HL-60/S4 treated with retinoic acid at 250 ng/mL for 4 days and 3 days (cell line): ENCODE measurements around the gene EGFL8.
"Not testable (repeated sequence)": the region's sequence is repeated elsewhere in the genome, so short reads cannot be mapped to it uniquely, and the experiment has no call there.

ENCODE experiments used
- in situ Hi-C: fragments of 300-500 bp; cut with MboI; formaldehyde crosslinking; loops from 2 replicates; pipeline ENCODE4 v1.7.0; 2022; ENCODE audit warnings: low sequenced_read_pairs

EGFL8 gene

DNA sequence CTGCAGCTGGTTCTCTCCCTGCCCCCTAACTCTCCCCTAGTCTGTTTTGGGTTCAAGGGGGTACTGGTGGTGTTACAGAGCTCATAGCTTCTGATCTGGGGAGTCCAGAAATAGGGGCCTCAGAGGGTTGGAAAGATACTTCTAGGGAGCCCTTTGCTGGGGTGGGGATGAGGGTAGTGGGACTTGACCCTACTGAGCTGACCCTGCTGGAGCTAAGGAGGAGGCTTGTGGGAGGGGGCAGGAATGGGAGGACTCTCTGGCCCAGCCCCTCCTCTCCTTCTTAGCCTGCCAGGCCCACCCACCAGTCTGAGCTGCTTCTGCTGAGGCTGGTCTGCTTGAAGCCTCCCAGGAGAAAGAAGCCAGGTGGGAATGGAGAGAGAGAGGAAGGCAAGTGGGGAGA is at the start of gene EGFL8:
Gene EGFL8 (plus strand): TSS at position 301 of the 400 bp plus-strand sequence. CDS start 1,571 bp downstream, outside the sequence.
- in situ Hi-C loops = no loop called here

DNA sequence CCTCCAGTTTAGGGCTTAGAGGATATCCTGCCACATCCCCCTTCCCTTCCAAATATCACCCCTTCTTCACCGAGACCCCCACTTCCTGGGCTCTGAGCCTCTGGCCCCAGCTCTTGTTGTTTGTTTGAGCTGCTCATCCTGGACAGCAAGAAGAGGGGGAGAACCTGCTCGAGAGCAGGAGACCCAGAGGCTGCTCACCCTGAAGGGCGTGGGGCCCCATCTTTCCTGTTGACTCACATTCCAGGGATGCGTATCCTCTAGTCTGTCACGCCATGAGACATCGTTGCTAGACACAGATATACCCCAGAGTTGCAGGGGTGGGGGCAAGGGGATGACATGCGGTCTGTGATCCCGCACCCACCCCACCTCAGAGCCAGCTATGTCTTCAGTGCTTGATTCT is 49.6 kb upstream of the EGFL8 start:
- in situ Hi-C loops = no loop called here

DNA sequence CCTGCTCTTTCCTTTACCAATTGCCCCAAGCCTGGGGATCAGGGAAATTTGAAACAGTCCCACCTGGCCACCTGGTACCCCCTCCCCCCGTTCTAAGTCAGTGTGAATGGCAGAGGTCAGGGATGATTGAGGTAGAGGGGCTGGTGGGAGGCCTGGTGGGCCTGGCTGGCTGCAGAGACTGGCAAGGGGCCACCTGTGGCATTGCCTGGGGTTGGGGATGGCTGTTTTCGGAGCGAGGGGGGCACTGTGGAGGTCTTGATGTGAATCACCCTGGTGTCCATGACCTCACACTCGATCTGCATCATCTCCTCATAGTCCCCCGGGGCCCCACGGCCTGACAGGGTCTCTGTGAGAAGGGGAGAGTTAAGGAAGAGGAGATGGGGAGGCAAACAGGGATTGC is 48.8 kb upstream of the EGFL8 start:
- in situ Hi-C loops = no loop called here

DNA sequence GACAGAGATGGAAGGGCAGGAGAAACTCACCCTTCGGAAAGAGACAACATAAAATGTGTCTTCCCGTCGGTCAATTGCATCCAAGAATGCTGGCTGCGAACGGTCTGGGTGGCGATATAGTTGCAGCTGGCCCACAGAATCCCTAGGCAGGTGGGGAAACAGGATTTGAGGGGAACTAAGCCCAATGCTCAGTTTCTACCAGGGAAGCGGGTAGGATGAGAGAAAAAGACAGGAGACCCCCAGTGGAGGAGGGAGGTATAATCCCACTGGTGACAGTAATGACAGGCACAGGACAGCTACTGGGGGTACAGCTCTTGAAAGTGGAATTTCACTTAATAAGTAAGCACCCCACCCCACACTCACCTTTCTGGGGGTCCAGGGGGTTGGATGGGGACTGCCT is 47.7 kb upstream of the EGFL8 start:
- in situ Hi-C loops = no loop called here

DNA sequence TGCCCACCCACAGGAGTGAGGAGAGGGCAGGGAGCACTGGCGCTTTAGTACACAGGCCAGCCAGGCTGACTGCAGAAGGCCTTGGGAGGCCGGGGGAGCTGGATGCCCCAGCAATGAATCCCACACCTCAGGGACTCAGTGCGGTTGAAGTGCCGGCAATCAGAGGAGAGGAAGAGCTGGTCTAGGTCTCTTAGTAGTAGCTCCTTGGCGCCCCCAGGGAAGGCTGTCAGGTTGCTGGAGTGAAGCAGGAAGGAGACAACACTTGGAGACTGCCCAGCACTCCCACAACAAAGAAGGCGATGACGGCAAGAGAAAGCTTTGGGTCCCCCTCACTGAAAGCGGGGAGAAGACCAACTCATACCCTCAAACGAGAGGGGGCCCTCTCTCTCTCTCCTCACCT is 46.9 kb upstream of the EGFL8 start:
- in situ Hi-C loops = no loop called here

DNA sequence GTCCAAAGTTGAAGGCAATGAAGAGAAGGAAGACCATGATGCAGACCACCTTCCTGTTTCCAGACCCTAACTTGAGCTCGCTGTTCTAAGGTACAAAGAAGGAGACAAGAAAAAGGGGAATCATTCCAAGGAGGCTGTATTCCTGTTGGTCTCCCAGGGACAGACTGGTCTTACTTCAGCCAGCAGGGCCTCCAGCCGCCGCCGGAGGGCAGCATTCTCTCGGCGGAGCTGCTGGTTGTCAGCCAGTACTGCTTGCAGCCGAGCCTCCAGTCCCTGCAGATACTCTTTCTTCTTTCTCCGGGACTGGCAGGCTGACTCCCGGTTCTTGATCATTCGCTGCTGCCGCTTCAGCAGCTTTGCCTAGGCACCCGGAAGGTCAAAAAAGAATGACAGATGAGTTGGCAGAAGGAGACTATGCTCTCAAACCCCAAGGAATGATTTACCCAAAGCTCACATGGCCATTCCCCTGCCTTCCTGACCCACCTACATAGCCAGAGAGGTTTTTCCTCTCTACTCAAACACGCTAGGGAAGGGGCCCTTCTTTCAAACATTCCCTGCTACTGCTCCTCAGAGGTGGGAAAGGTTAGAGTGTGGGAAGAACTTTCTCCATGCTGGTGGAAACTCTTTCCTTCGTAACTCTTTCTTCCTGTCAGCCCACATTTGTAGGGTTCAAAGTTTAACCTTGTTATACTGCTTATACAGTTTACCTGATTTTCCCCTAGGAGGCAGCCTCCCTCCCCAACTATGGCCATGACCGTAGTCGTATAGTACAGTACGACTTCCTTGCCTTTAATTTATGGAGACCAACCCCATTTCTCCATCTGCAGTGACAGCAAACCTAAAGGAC is 45.4 kb upstream of the EGFL8 start:
- in situ Hi-C loops = no loop called here

DNA sequence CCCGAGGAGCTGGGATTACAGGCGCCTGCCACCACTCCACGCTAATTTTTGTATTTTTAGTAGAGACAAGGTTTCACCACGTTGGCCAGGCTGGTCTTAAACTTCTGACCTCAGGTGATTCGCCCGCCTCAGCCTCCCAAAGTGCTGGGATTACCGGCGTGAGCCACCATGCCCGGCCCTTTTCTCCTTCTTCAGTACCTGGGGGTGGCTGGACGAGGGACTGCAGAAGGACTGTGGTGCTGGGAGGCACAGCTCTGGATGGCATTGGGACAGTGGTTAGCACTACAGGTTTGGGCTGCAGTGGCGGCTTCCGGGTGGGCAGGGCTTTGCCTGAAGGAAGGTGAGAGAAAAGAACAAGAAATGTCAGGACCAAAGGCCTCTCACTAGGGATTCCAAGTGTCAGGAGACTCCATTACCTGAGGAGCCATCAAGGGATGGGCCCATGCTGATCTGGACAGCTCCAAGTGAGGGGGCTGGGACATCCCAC is 43.8 kb upstream of the EGFL8 start:
- in situ Hi-C loops = no loop called here

DNA sequence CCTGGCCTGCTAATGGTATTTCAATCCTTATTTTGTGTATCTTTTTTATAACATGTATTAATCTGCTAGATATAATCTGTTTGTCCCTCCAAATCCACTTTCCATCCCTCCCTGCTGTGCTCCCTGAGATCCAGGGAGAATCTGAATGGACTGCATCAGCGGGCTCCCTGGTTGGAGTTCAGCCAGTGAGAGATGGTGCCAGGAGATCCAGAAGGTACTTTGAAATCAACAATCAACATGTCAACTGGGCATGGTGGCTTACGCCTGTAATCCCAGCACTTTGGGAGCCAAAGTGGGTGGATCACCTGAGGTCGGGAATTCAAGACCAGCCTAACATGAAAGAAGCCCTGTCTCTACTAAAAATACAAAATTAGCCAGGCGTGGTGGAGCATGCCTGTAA is 40.7 kb upstream of the EGFL8 start:
- in situ Hi-C loops = no loop called here

DNA sequence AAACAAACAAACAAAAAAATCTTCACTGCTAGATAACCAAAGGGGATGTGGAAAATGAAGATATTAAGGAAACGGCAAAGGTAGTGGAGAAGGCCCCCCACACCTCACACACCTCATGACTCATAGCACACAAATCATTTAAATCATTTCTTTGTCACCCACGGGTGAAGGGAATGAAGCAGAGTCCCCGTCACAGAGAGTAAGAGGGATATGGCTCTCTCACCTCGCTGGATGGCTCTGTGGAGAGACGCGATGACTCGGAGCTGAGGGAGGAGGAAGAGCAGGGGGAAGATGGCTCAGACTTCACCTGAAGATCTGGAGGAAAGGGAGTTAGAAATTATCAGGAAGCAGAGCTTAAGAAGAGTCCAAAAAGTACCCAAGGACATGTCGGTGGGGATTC is 37.5 kb upstream of the EGFL8 start:
- in situ Hi-C loops = no loop called here

DNA sequence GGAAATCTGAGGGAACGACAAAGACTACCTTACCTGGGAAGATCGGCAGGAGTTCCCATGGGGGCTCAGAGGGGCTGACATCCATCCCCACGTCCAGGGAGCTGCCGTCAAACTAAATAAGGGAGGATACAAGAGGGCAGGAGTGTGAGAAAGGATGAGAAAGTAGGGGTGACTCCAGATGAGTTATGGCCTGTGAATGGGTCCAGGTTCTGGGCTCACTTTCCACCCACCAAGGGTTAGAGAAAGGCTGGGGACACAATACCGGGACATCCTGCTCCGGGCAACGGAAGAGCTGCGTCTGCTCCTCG is 37.0 kb upstream of the EGFL8 start:
- in situ Hi-C loops = no loop called here

DNA sequence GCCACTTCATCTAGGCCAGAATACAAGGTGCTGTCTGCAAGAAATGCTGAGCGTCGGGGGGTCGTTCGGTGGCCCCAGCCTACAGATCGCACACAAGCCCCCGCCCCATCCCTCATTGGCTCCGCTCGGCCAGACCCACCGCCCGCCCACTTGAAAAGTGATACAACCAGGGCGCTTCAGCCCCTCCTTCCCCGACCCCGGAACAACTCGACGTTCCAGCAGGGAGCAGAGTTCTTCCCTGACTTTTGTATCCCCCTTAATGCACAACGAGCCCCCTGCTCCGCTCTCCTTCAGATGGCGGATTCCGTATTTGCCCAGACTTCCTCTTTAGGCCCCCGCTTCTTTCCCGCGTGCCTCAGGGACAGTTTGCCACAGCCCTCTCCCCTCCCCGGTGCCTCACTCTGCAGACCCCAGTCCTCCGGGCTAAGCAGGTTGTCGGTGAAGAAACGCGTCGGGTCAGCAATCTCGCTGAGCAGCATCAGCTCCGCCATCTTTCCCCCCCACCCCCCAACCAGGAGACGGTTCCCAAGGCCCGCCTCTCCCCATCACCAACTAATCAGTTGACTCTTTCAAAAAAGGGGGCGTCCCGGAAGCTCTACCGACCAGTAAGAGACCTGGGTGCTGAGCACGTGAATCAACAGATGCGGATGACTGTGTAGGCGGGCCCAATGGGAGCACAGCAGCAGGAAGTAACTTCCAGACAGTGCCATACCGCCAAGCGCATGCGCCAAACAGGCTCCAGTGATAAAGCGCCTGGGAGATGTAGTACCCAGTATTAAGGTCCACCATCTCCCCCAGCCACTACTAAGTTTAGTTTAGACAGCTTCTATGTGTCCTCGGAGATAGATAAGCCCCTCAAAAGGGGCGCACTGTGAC is 36.4 kb upstream of the EGFL8 start, which contains the start of gene ATF6B:
Gene ATF6B (minus strand): TSS at position 530 of the 876 bp plus-strand sequence. CDS start 39 bp downstream, at position 491.
- in situ Hi-C loops = no loop called here

DNA sequence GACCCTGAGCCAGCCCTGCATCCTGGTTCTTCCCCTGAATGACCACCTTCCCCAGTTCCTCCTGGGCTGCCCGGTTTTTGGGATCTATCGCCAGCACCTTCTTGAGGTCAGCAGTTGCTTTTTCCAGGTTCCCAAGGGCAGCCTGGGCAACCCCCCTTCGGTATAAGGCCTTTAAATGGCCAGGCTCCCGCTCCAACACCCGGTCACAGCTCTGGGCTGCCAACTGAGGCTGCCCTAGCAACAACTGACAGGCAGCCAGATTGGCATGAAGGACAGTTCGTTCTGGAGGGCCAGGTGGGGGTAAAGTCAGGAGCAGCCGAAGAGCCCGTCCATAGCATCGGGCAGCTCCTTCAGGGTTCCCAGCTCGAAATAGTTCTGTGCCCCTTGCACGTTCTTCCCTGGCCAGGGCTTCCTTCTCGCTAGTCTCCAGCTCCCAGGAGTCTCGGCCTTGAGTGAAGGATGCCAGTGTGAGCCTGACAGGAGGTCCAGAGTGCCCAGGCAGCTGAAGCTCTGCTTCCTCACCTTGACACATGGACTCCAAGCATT is 35.6 kb upstream of the EGFL8 start:
- in situ Hi-C loops = no loop called here

DNA sequence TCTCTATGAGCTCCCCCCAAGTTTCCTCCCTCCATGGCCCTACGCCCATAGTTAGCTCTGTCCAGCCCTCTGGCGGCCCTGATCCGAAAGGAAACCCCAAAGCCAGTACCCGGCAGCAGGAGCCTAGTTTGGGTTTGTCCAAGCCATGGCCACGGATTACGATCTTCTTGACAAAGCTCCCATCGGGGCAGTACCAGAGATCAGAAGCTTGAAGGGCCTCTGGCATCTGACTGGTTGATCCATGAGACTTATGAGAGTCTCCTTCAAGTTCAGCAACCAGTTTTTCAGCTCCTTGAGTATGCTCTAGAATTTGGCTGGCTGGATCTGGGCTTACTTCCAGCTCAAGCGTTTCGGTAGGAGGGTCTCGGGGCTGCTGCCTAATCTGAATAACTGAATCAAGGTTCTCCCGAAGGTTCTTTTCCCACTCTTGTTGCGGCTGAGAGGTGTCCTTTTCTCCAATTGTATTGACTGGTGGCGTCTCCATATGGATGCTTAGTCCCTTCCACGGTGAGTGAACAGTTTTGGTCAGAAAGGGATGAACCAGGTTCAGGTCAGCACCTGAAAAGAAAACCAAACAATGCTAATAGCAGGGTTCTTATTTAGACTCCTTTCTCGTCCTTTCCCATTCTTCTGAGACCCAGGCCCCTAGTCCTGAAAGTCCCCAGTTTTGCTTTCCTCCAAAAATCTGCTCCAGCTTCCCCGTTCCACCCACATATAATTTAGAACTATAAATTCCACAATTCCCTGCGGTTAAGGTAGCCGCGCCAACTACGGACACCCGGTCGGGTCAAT is 34.9 kb upstream of the EGFL8 start:
- in situ Hi-C loops = no loop called here

DNA sequence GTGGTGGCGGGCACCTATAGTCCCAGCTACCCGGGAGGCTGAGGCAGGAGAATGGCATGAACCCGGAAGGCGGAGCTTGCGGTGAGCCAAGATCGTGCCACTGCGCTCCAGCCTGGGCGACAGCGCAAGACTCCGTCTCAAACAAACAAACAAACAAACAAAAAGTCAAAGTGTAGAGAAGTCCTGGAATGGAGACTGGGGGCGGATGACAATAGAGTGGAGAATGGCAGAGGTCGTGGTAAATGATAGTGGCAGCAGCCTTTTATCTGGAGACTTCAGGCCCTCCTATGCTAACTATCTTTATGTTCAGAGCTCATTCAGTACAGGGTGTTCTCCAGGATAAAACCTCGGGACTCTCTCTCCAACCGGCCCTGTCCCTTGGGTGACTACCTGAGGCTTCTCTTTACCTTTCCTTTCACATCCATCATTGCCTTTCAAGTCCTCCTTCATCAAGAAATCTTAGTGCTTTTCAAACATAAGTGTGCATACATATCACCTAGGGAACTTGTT is 32.9 kb upstream of the EGFL8 start:
- in situ Hi-C loops = no loop called here

DNA sequence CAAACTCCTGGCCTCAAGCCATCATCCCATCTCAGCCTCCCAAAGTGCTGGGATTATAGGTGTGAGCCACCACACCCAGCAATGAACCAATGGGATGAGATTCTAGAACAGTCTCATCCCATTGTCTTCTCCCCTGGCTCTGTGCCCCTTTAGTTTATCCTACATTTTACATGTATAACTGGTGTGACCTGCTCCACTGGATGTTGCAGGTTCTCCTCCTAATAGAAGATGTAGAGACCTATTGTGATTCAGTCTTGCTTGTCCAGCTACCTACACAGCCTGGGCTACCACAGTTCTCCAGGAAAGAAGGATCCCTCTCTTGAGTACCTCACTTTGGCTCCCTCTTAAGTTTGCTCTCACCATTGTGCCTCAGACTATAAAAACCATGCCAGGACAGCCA is 32.3 kb upstream of the EGFL8 start:
- in situ Hi-C loops = no loop called here

DNA sequence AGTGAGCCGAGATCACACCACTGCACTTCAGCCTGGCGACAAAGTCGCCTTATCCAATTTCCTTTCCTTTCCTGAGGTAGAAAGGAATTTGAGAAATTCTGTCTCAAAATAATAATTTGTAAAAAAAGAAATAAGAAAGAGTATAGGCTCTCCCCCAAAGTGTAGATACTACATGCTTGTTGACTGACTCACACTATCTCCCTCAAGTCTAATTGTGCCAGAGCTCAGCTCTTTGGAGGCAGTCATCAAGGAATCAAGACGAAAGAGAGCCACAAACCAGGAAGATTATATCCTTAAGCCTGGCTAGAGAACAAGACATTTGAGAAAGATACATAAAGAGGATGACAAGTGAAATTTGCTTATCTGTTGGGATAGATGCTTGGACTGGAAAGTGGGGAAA is 30.6 kb upstream of the EGFL8 start:
- in situ Hi-C loops = no loop called here

DNA sequence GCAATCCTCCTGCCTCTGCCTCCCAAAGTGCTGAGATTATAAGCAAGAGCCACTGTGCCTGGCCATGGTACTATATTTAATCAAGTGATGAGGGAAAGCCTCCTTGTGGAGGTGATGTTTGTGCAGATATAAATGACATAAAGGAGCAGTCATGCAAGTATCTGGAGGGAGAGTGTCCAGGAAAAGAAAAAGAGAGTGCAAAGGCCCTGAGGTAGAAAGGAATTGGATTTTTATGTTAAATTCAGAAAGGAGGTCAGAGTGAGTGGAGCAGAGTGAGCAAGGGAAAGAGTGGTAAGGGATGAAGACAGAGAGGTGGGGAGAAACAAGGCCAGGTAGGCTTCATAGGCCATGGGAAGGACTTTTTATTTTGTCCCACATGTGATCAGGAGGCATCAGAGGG is 26.9 kb upstream of the EGFL8 start:
- in situ Hi-C loops = no loop called here

DNA sequence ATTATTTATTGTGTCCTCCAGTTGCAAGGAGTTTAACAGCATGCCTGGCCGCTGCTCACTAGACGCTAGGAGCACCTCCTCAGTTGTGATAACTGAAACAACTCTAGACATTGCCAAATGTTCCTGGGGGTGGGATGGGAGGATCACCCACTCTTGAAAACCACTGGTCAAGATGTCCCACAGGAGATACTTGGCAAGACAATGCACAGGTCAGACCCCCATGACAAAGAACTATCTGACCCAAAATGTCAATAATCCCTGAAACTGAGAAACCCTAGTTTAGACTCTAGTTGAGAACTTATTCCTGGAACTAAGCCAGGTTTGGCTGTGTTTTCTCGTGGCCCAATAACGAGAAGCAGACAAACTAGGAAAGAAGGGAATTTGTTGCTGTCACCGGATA is 24.8 kb upstream of the EGFL8 start:
- in situ Hi-C loops = no loop called here

DNA sequence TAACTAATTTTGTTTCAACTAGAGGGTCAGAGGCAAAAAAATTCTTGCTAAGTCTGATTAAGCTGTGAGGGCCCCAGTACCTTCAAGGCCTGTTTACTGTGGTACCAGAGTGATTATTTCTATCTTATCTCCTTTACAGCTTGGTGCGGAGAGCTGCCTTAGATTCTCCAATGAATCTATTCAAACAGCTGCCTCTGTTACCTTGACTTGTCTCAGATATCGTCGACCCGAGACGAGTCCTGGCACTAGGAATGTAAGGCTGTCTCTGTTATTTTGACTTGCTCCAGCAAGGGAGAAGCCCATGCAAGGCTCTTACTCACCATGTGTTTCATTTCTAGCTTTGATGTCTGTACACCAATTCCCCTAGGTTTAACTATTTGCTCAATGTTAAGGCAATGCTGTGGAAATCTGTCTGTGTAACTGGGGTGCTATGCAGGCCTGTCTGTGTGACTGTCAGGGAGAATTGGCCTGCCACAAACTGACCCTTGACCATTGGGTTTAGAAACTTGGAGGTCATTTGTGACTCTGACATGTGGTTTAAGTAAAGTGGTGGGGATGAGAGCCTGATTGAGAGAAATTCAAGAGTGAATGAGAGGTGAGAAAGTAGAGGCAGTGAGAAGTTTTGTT is 23.9 kb upstream of the EGFL8 start:
- in situ Hi-C loops = no loop called here

DNA sequence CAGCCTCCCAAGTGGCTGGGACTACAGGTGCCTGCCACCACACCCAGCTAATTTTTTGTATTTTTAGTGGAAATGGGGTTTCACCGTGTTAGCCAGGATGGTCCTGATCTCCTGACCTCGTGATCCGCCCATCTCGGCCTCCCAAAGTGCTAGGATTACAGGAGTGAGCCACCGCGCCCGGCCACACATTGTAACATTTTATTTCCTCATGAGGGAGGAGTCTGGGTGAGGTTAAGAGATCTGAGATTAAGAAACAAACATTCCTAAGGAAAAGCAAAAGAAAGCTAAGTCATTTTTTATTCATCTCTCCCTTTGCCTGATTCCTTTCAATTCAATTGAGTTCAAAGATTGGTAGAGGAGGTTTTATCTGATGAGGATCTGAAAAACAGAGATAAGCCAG is 20.2 kb upstream of the EGFL8 start:
- in situ Hi-C loops = not testable (repeated sequence)
